Suprapubic skin (tissue), 4 donors: ENCODE results near the gene TAF5. TPM values are rescaled to one million over a fixed set of nuclear protein-coding genes. Genes with fewer than 3 reads are reported as not detected.

Source experiments
- DNase-seq, 2 donors: peaks; one replicate each; pipeline ENCODE4 v3.0.0-alpha.2; 2019; ENCODE audit warnings: low spot score in 2 of 2
- H3K27ac ChIP-seq: fragments of 200-600 bp; sonication (generic); one replicate; pipeline ENCODE4 v1.5.1; 2019
- H3K27me3 ChIP-seq: fragments of 200-600 bp; sonication (generic); one replicate; pipeline ENCODE4 v1.5.1; 2019
- H3K36me3 ChIP-seq: fragments of 200-600 bp; sonication (generic); one replicate; pipeline ENCODE4 v1.5.1; 2019
- H3K4me1 ChIP-seq: fragments of 200-600 bp; sonication (generic); one replicate; pipeline ENCODE4 v1.5.1; 2019
- H3K4me3 ChIP-seq: fragments of 200-600 bp; sonication (generic); one replicate; pipeline ENCODE4 v1.5.1; 2019; ENCODE audit warnings: mild to moderate bottlenecking
- H3K9me3 ChIP-seq: fragments of 200-600 bp; sonication (generic); one replicate; pipeline ENCODE4 v1.5.1; 2019
- CTCF ChIP-seq, 2 donors: fragments of 200-600 bp in 1 of 2; fragments of 450-650 bp in 1 of 2; sonication (generic) in 1 of 2; IDR thresholded peaks; one replicate each; pipeline ENCODE4 v1.5.1; 2016 to 2019; ENCODE audit warnings: antibody characterized with exemption in 2 of 2, mild to moderate bottlenecking in 1 of 2, moderate library complexity in 1 of 2
- EP300 ChIP-seq: sonication (generic); formaldehyde crosslinking; IDR thresholded peaks from one replicate; pipeline ENCODE4 v1.6.1; 2017; ENCODE audit warnings: antibody characterized with exemption
- POLR2A ChIP-seq, 2 donors: fragments of 450-650 bp; IDR thresholded peaks; one replicate each; pipeline ENCODE4 v1.6.1; 2017; ENCODE audit warnings: antibody characterized with exemption in 2 of 2, mild to moderate bottlenecking in 2 of 2, moderate library complexity in 2 of 2
- POLR2AphosphoS5 ChIP-seq, 3 donors: sonication (generic); formaldehyde crosslinking; IDR thresholded peaks; one replicate each; pipeline ENCODE4 v1.6.1; 2017; ENCODE audit warnings: antibody characterized with exemption in 3 of 3
- WGBS: methylation state at CpG from one replicate; pipeline ENCODE4 v1.1.5; 2018; 5-methylcytosine and 5-hydroxymethylcytosine counted together
- total RNA-seq, 4 donors: library from RNA; depleted of rRNA; stranded (reverse); fragments of >200 nt; gene quantifications; one replicate each; pipeline ENCODE4 v1.1.0, GENCODE V29; 2016

Gene TAF5
- total RNA-seq, 4 donors from 2014 or later = 3.6 to 5.4 (median 4.1) TPM

GRCh38 chr10:103395754-103396066 lies 27.9 kb downstream of the TAF5 start:
- peak overlapping the region; percentile 79 for H3K27ac ChIP-seq
- peaks cover 33% of the 10 kb centered on the region for H3K36me3 ChIP-seq
- TF ChIP-seq POLR2A (IDR thresholded peaks at IDR 0.05) (no peak), EP300 (no peak), CTCF (IDR thresholded peaks at IDR 0.05) (no peak), POLR2AphosphoS5 (IDR thresholded peaks at IDR 0.05) (no peak)
- H3K27me3 ChIP-seq = no peaks in the 10 kb centered on the region
- WGBS = 7% methylated on average over 6 of the region's 11 CpGs
- H3K4me1 ChIP-seq = peaks cover 40% of the 10 kb centered on the region
- H3K4me3 ChIP-seq = peak overlapping the region; percentile 73
- H3K9me3 ChIP-seq = no peaks in the 10 kb centered on the region
- DNase-seq = no peak

- DNase-seq = peak; percentile 99
- H3K36me3 ChIP-seq = peaks cover 34% of the 10 kb centered on the region
- no peaks in the 10 kb centered on the region for H3K9me3 ChIP-seq
- peak within 1 kb of the TSS; percentile 79 for H3K27ac ChIP-seq
- under 1% methylated on average over 33 of the region's 56 CpGs for WGBS
- peaks cover 40% of the 10 kb centered on the region for H3K4me1 ChIP-seq
- H3K4me3 ChIP-seq = peak within 1 kb of the TSS; percentile 73
- TF ChIP-seq CTCF (IDR thresholded peaks at IDR 0.05) (peak in 1 of 2 donors; percentile 13), EP300 (no peak), POLR2AphosphoS5 (IDR thresholded peaks at IDR 0.05) (peak; percentile 41 to 59 (median 46)), POLR2A (IDR thresholded peaks at IDR 0.05) (peak in 1 of 2 donors; percentile 45)
- H3K27me3 ChIP-seq = no peaks in the 10 kb centered on the region
These were observed 28.5 kb downstream of the TAF5 start, which contains the start of the genes ATP5MK and PDCD11 for GRCh38 chr10:103396067-103396788. TSS of gene ATP5MK (minus strand) at chr10:103396475. CDS start at chr10:103392457, 4,018 bp downstream. TSS of gene PDCD11 (plus strand) at chr10:103396626. CDS start at chr10:103398427, 1,801 bp downstream.

GRCh38 chr10:103396789-103397087 lies 29.0 kb downstream of the TAF5 start:
- peak overlapping the region; percentile 70 for H3K27ac ChIP-seq
- H3K4me3 ChIP-seq = peak overlapping the region; percentile 73
- 0% methylated on average over 8 of the region's 8 CpGs for WGBS
- no peaks in the 10 kb centered on the region for H3K9me3 ChIP-seq
- H3K27me3 ChIP-seq = no peaks in the 10 kb centered on the region
- DNase-seq = no peak
- TF ChIP-seq POLR2A (IDR thresholded peaks at IDR 0.05) (no peak), CTCF (IDR thresholded peaks at IDR 0.05) (no peak), POLR2AphosphoS5 (IDR thresholded peaks at IDR 0.05) (no peak), EP300 (no peak)
- H3K36me3 ChIP-seq = peaks cover 34% of the 10 kb centered on the region
- peaks cover 40% of the 10 kb centered on the region for H3K4me1 ChIP-seq

GRCh38 chr10:103397191-103397825 lies 29.5 kb downstream of the TAF5 start:
- Histone ChIP-seq H3K4me3 (peak overlapping the region; percentile 73), H3K4me1 (peaks cover 40% of the 10 kb centered on the region), H3K27ac (no peak overlapping the region), H3K27me3 (no peaks in the 10 kb centered on the region), H3K36me3 (peaks cover 38% of the 10 kb centered on the region), H3K9me3 (no peaks in the 10 kb centered on the region)
- DNase-seq = no peak
- WGBS = 33% methylated on average over 19 of the region's 19 CpGs
- no peak for TF ChIP-seq EP300
- TF ChIP-seq CTCF (IDR thresholded peaks at IDR 0.05) = no peak
- no peak for TF ChIP-seq POLR2A (IDR thresholded peaks at IDR 0.05)
- TF ChIP-seq POLR2AphosphoS5 (IDR thresholded peaks at IDR 0.05) = no peak

GRCh38 chr10:103413564-103413963 lies 45.8 kb downstream of the TAF5 start:
- Histone ChIP-seq H3K27ac (no peak overlapping the region), H3K4me1 (no peaks in the 10 kb centered on the region), H3K27me3 (no peaks in the 10 kb centered on the region), H3K9me3 (no peaks in the 10 kb centered on the region), H3K4me3 (no peak overlapping the region), H3K36me3 (peaks cover 99% of the 10 kb centered on the region)
- no peak for DNase-seq
- TF ChIP-seq EP300 (no peak), POLR2AphosphoS5 (IDR thresholded peaks at IDR 0.05) (no peak), CTCF (IDR thresholded peaks at IDR 0.05) (no peak), POLR2A (IDR thresholded peaks at IDR 0.05) (no peak)
- WGBS = 94% methylated on average over 2 of the region's 2 CpGs
